ENCODE results near the gene CCDC6.
"Not testable (repeated sequence)": the region's sequence is repeated elsewhere in the genome, so short reads cannot be mapped to it uniquely, and the experiment has no call there.

CCDC6 gene

GRCh38 chr10:59905731-59906416, 482 bp downstream of the CCDC6 start:
- DNase-seq (ENCODE audit: low read depth) = no peak

- no peak for DNase-seq (ENCODE audit: low read depth)
These were observed 1.2 kb downstream of the CCDC6 start for GRCh38 chr10:59905066-59905730.

- DNase-seq (ENCODE audit: low read depth) = no peak
These were observed 1.8 kb downstream of the CCDC6 start for GRCh38 chr10:59904426-59905065.

- DNase-seq (ENCODE audit: low read depth) = peak; percentile 36
These were observed 2.5 kb downstream of the CCDC6 start for GRCh38 chr10:59903871-59904270.

GRCh38 chr10:59902016-59902415, 4.3 kb downstream of the CCDC6 start:
- DNase-seq (ENCODE audit: low read depth) = no peak

GRCh38 chr10:59901470-59901869, 4.9 kb downstream of the CCDC6 start:
- DNase-seq (ENCODE audit: low read depth) = no peak

- no peak for DNase-seq (ENCODE audit: low read depth)
These were observed 6.2 kb downstream of the CCDC6 start for GRCh38 chr10:59900048-59900727.

- DNase-seq (ENCODE audit: low read depth) = no peak
These were observed 8.1 kb downstream of the CCDC6 start for GRCh38 chr10:59898125-59898835.

GRCh38 chr10:59896191-59896590, 10.2 kb downstream of the CCDC6 start:
- DNase-seq (ENCODE audit: low read depth) = no peak

- DNase-seq (ENCODE audit: low read depth) = no peak
These were observed 10.7 kb downstream of the CCDC6 start for GRCh38 chr10:59895629-59896116.

- DNase-seq (ENCODE audit: low read depth) = peak; percentile 58
These were observed 12.2 kb downstream of the CCDC6 start for GRCh38 chr10:59894114-59894513.

- no peak for DNase-seq (ENCODE audit: low read depth)
These were observed 13.7 kb downstream of the CCDC6 start for GRCh38 chr10:59892697-59893096.

- no peak for DNase-seq (ENCODE audit: low read depth)
These were observed 14.4 kb downstream of the CCDC6 start for GRCh38 chr10:59891936-59892335.

- no peak for DNase-seq (ENCODE audit: low read depth)
These were observed 15.0 kb downstream of the CCDC6 start for GRCh38 chr10:59891349-59891748.

GRCh38 chr10:59888781-59889435, 17.4 kb downstream of the CCDC6 start:
- no peak for DNase-seq (ENCODE audit: low read depth)

- no peak for DNase-seq (ENCODE audit: low read depth)
These were observed 18.2 kb downstream of the CCDC6 start for GRCh38 chr10:59887972-59888640.

- DNase-seq (ENCODE audit: low read depth) = no peak
These were observed 19.4 kb downstream of the CCDC6 start for GRCh38 chr10:59887006-59887405.

GRCh38 chr10:59885430-59886134, 20.8 kb downstream of the CCDC6 start:
- DNase-seq (ENCODE audit: low read depth) = no peak

GRCh38 chr10:59884893-59885292, 21.5 kb downstream of the CCDC6 start:
- DNase-seq (ENCODE audit: low read depth) = not testable (repeated sequence)

GRCh38 chr10:59881640-59882039, 24.7 kb downstream of the CCDC6 start:
- DNase-seq (ENCODE audit: low read depth) = no peak
